T1000 (cell line): ENCODE data around the gene KCNN1.
"Not testable (repeated sequence)": the region's sequence is repeated elsewhere in the genome, so short reads cannot be mapped to it uniquely, and the experiment has no call there.

Source experiments
- DNase-seq: peaks from one replicate; lab custom pipeline; 2025; ENCODE audit warnings: mixed read lengths; lab: John Stamatoyannopoulos, UW

Gene KCNN1

GRCh38 chr19:17969096-17969792 lies 2.3 kb downstream of the KCNN1 start:
- no peak for DNase-seq

GRCh38 chr19:17972230-17972629 lies 5.3 kb downstream of the KCNN1 start:
- no peak for DNase-seq

GRCh38 chr19:17973759-17974158 lies 6.9 kb downstream of the KCNN1 start:
- no peak for DNase-seq

- no peak for DNase-seq
Measured at GRCh38 chr19:17974551-17974950, 7.6 kb downstream of the KCNN1 start.

GRCh38 chr19:17975032-17975431 lies 8.1 kb downstream of the KCNN1 start:
- no peak for DNase-seq

GRCh38 chr19:17977021-17977420 lies 10.1 kb downstream of the KCNN1 start:
- no peak for DNase-seq

GRCh38 chr19:17977488-17977887 lies 10.6 kb downstream of the KCNN1 start:
- no peak for DNase-seq

- DNase-seq, result no peak
Measured at GRCh38 chr19:17981611-17982010, 14.7 kb downstream of the KCNN1 start.

- no peak for DNase-seq
Measured at GRCh38 chr19:17982430-17982829, 15.5 kb downstream of the KCNN1 start.

GRCh38 chr19:17985037-17985818 lies 18.3 kb downstream of the KCNN1 start:
- no peak for DNase-seq

- not testable (repeated sequence) for DNase-seq
Measured at GRCh38 chr19:17986569-17986968, 19.7 kb downstream of the KCNN1 start.

GRCh38 chr19:17988161-17988560 lies 21.3 kb downstream of the KCNN1 start:
- DNase-seq, result no peak

- DNase-seq, result no peak
Measured at GRCh38 chr19:17989425-17990094, 22.7 kb downstream of the KCNN1 start.

- DNase-seq, result no peak
Measured at GRCh38 chr19:17993076-17993813, 26.3 kb downstream of the KCNN1 start.

- peak; percentile 70 for DNase-seq
Measured at GRCh38 chr19:17996826-17997316, 30.0 kb downstream of the KCNN1 start.

- DNase-seq, result no peak
Measured at GRCh38 chr19:17997969-17998826, 31.3 kb downstream of the KCNN1 start.

- DNase-seq, result no peak
Measured at GRCh38 chr19:17998827-17999150, 31.9 kb downstream of the KCNN1 start.

- no peak for DNase-seq
Measured at GRCh38 chr19:17999684-18000479, 33.0 kb downstream of the KCNN1 start.

- DNase-seq, result no peak
Measured at GRCh38 chr19:18000480-18000914, 33.6 kb downstream of the KCNN1 start.
